ENCODE results near the gene CSGALNACT2.
"Not testable (repeated sequence)": the region's sequence is repeated elsewhere in the genome, so short reads cannot be mapped to it uniquely, and the experiment has no call there.

The CSGALNACT2 gene, protein sequence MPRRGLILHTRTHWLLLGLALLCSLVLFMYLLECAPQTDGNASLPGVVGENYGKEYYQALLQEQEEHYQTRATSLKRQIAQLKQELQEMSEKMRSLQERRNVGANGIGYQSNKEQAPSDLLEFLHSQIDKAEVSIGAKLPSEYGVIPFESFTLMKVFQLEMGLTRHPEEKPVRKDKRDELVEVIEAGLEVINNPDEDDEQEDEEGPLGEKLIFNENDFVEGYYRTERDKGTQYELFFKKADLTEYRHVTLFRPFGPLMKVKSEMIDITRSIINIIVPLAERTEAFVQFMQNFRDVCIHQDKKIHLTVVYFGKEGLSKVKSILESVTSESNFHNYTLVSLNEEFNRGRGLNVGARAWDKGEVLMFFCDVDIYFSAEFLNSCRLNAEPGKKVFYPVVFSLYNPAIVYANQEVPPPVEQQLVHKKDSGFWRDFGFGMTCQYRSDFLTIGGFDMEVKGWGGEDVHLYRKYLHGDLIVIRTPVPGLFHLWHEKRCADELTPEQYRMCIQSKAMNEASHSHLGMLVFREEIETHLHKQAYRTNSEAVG

DNA sequence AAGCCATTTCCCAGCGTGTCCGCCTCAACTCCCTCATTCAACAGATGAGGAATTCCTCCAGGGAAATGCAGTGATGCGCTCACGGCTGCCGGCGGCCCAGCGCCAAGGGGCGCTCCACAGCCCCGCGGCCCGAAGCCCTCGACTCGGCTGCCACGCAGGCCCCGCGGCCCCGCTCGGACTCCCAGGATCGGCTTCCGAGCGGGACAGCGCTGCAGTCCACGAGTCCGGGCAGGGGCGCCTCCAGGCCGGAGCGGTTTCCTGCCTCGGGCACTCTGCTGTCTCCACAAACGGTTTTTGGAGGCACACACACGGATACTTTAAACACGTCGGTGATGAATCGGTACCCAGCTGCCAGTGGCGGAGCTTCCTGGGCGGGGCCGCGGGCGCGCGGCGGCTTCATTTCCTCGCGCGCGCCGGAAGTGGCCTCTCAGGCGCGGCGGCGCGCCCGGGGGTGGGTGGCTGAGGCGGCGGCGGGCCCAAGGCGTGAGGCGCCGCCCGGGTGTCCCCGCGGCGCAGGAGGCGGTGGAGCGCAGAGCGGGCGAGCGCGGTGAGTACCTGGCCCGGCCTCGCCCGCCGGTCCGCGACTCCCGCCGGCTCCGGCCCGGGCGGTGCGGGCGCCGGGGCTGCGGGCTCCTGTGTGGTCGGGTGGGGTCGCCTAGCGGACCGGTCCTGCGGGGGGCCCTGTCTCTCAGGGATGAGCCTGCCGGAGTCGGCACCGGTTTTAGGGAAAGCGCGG is at the start of gene CSGALNACT2:
CSGALNACT2 (plus strand) TSS at position 425 of the 736 bp plus-strand sequence. CDS start 16,705 bp downstream, outside the sequence.
- DNase-seq = peak; percentile 85

DNA sequence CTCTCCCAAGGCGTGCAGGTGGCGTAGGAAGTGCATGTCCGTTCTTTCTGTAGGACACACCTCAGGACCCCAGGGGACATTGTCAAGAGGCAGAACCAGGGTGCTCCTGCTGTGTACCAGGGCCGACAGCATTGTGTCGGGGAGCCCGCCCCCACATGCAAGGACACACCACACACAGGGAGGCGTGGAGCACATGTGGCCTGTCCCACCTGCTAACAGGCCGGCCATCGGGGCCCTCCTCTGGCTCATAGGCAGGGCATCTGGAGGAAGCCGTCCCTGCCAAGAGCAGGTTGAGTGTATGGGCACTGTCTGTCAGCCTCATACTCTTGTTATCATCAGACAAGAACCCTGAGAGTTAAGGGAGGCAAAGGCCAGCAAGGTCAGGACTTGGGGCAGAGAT is 48.7 kb upstream of the CSGALNACT2 start:
- no peak for DNase-seq

DNA sequence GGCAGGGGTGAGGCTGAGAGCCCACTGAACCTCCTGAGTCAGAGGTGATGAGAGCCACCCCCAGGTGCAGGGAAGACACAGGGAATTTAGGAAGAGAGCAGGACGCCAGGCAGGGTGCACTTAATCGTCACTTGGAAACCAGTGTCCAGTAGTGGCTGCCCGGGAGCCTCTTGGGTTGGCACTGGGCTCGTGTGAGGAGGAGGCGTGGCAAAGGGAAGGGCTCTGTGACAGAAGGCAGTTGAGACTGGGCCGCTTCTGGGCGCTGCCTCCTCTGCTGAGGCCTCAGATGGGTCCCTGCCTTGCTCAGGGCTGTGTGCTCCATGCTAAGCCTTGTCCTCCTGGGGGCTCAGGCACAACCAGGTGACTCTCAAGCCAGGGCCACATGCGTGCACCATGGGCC is 48.1 kb upstream of the CSGALNACT2 start:
- no peak for DNase-seq

DNA sequence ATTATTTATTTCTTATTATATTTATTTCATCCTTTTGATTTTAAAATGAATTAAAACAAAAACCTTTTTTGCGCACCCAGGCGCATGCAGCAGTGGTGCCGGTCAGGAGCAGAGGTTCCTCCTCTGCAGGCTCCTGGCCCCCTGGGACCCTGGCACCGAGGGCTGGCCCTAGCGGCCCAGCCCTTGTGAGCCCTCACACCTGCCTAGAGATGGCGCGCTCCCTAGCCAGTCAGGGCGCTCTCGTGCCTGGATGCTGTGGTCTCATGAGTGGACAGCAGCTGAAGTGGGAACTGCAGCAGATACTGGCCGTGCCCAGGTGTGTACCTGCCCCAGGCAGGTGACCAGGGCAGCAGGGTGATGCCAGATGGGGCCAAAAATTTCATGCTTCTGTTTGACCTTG is 47.6 kb upstream of the CSGALNACT2 start:
- no peak for DNase-seq

DNA sequence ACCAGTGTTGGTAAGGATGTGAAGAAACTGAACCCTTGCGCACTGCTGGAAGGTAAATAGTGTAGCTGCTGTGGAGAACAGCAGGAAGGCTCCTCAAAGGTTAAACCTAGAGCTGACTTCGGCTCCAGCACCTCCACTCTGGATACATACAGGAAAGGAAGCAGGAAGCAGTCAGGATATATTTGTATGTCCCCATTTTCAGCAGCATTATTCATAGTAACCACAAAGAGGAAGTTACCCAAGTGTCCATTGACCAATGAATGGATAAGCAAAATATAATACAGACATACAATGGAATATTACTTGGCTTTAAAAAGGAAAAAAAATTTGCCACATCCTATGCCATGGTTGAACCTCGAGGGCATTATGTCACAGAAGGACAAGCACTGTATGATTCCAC is 46.4 kb upstream of the CSGALNACT2 start:
- no peak for DNase-seq

DNA sequence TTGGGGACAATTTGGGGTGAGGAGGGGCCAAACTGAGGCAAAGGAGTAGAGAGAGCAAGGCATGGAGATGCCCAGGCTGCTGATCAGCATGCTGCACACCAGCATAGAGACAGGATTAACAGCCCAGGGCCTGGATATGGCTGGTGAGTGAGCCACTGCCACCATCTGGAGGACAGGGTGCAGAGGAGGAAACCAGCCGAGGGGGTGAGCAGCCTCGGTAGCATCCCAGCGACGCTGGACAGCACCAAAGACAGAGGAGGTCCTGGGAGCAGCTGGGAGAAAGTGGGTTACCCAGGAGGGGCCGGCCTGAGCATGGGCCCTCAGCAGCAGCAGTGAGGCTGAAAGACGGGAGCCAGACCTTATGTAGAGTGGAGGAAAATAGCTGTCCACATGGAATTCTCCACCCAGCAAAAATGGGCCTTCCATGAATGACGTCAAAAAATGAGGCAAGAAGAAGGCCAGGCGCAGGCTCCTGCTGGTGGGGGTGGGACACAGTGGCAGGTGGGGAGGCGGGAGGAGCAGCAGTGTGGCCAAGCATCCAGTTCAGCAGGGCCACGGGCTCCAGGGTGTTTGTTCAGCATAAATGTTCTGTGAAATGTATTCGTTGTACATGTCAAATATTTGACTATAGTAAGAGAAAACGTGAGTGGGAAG is 44.7 kb upstream of the CSGALNACT2 start:
- DNase-seq = no peak

DNA sequence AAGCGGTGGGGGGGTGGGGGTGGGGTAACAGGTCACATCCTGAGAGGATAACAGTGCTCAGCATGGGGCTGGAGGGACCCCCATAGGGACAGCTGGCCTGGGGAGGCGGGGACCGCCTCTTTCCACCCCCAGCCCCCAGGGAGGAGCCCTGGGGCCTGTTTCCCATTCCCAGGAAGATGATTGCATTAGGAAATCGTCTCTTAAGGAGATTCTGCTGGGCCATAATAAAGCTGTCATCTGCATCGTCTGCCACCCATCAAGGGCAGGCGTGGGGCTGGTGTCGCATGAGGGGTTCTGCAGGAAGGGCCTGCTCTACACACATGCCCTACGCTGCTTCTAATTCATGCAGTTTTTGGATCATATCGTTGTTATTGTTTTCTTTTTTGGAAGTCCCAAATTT is 44.2 kb upstream of the CSGALNACT2 start:
- DNase-seq = no peak

DNA sequence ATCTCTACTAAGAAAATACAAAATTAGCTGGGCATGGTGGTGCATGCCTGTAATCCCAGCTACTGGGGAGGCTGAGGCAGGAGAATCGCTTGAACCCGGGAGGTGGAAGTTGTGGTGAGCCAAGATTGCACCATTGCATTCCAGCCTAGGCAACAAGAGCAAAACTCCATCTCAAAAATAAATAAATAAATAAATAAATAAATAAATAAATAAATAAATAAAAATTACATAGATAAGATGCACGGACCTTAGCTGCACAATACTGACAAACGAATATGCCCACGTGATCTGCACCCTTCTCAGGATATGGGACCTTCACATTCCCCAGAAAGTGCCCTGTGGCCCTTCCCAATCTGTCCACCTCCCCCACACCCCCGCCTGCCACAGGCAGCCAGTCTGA is 38.9 kb upstream of the CSGALNACT2 start:
- DNase-seq = not testable (repeated sequence)

DNA sequence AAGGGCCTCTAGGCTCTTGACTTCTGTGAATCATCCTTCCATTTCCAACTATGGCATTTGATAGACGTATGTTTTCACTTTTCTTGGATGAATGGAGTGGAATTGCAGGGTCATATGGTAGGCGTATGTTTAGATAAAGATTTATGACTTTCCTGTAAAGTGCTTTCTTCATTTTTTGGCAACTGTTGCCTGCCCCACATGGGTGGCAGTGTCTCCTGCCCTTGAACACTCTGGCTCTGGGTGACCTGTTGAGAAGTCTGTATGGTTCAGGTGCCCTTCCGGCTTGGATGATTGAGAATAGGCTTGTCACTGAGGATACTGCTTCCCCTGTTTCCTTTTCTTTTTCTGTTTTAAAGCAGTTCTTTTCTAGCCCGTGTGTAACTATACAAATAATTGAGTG is 38.3 kb upstream of the CSGALNACT2 start:
- no peak for DNase-seq

DNA sequence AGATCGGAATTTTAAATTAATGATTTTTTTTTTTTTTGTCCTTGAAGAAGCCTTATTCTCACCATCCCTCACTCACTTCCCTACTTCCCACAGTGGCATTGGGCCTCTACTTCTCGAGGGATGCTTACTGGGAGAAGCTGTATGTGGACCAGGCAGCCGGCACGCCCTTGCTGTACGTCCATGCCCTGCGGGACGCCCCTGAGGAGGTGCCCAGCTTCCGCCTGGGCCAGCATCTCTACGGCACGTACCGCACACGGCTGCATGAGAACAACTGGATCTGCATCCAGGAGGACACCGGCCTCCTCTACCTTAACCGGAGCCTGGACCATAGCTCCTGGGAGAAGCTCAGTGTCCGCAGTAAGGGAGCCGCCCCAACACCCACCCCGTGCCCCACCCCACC is 37.9 kb upstream of the CSGALNACT2 start:
- no peak for DNase-seq

DNA sequence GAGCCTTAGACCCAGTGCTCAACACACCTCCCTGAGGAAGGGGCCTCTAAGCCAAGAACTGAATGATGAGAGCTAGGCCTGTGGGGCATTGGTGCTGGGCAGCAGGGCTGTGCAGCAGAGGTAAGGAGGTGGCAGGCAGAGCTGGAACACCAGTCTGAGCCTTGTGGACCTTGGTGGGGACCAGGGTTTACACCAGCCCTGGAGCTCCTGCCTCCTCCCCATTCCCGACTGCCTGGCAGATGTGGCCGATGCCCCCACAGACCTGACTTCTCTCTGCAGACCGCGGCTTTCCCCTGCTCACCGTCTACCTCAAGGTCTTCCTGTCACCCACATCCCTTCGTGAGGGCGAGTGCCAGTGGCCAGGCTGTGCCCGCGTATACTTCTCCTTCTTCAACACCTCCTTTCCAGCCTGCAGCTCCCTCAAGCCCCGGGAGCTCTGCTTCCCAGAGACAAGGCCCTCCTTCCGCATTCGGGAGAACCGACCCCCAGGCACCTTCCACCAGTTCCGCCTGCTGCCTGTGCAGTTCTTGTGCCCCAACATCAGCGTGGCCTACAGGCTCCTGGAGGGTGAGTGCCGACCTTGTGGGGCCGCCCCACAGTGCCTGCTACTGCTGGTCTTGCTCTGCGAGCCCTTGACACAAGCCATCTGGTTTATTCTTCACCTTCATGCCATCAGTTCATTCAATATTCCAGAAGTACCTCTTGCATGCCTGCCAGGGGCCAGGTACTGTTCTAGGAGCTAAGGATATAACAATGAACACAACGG is 36.0 kb upstream of the CSGALNACT2 start:
- DNase-seq = no peak

DNA sequence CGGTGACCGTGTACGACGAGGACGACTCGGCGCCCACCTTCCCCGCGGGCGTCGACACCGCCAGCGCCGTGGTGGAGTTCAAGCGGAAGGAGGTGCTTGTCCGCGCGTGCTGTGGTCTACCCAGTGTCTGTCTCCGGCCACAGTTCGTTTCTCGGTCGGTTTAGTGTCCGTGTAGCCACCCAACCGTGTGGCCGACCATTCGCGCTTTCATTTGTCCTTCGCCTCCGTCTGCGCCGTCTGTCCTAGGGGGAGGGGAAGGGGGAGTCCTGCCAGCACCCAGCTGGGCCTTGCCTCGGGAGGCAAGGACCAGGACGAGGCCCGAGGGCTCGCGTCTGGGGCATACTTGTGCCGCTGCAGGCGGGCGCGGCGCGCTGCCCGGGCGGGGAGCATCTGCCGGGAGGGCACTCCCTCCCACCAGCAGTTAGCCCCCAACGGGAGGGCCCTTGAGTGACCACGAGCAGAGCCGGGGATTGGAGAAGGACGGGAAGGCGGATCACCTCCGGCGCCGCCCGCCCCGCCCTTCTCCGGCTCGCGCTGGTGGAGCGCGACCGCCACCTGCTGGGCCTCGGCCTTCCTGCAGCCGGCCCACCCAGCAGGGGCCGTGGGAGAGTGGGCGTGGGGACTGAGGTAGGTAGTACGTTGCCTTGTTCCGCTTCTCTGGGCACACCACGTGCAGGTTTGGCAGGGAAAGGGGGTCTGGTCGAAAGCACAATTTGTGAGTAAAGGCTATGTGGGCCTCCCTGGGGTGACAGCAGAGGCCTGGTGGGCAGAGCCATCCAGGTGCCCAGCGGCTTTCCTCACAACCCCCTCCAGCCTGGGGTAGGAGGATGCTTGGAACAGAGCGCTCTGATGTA is 32.9 kb upstream of the CSGALNACT2 start:
- peak; percentile 67 for DNase-seq

DNA sequence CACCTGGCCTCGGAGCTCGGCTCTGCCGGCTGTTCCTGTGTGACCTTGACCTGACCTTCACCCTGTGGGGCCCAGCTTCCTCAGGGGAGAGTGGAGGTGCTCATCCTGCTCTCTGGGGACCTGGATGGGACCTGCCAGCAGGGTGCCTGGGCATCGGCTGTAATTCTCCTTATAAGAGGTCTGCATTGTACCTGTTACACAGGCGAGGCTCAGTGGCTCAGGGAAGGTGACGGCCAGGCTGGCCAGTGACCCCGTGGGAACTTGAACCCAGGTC is 32.4 kb upstream of the CSGALNACT2 start:
- no peak for DNase-seq

DNA sequence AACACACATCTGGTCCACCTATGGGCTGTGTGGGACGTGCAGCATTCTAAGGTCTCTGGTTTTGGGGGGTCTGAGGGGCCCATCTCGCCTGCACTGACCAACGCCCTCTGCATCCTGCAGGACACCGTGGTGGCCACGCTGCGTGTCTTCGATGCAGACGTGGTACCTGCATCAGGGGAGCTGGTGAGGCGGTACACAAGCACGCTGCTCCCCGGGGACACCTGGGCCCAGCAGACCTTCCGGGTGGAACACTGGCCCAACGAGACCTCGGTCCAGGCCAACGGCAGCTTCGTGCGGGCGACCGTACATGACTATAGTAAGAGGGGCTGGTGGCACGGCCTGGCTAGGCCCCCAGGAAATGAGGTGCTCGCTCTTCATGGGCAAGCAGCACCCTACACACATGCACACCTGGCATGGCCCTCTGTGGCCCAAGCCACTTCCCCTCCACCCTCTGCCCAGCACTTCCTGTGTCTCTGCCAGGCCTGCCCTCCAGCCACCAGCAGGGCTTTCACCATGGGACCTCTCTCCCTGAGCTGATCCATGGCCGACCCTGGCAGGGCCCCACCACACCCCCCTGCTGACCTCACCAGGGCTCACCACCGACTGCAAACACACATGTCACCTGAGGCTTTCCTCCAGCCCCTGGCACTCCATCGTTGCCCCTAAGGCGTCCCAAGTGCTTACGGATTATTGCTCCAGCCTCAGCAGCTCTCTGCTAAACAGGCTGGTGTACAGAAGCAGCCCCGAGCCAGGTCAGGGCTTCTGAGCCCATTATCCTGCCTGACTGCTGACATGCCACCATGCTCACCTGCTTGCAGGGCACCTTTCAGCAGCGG is 31.8 kb upstream of the CSGALNACT2 start:
- no peak for DNase-seq

DNA sequence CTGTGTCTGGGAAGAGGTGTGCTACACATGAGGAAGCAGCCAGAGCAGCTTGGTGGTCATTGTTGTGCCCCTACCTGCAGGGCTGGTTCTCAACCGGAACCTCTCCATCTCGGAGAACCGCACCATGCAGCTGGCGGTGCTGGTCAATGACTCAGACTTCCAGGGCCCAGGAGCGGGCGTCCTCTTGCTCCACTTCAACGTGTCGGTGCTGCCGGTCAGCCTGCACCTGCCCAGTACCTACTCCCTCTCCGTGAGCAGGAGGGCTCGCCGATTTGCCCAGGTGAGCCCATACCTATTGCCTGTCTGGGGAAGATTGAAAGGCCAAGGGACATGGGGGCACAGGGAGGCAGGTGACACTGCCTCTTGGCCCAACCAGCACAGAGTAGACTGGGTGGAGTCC is 29.3 kb upstream of the CSGALNACT2 start:
- no peak for DNase-seq

DNA sequence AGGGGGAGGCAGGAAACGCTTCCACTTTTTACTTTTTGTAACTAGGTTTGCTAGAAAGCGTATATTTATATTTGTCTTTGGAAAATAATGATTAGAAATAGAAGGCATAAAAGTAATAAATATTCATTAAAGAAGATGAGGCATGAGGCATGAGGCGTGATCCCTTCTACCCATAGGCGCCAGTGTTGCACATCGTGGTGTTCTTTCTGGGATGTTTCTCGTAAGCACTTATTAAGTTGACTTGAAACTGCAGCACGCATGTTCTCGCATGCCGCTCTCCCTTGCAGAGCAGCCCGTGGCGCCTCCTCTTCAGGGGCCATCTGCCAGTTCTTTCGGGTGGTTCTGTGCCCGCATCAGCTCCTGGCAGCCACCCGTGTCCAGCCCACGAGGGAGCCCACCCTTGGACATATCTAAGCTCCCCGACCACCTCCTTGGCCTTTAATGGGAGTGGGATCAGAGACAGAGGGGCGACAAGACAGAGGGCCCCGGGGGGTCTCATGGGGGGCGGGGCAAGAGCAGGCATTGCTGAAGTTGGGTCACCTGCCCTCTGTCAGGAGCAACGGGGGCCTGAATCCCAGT is 28.5 kb upstream of the CSGALNACT2 start:
- DNase-seq = no peak

DNA sequence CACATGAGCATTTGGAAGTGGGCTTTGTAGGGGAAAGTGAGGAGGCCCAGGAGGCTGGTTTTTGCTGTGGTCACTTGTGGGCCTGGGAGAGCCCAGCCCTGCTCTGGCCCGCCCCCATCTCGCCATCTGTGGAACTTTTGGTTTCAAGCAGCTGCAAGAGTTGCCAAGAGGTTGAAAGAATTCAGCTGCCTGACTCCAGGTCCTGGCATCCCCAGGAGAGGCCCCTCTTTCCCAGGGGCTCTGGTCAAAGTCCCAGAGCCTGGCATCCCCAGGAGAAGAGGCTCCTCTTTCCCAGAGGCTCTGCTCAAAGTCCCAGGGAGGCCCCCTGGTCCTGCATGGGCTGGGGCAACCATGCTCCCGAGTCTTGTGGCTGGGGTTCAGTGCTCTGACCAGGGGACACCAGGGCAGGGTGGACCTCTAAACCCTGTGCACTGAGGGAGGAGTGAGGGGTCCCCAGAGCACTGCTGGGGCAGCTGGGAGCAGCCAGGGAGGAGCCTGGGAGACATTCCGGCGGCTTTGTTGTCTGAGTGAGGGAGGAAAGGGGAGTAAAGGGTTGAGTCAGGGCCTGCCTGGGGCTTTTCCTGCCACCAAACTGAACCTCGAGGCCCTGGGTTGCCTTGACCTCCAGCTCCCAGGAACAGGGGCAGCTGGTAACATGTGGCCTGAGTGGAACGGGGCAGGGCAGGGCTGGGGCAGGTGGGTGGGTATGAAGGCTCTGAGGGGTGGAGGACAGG is 27.7 kb upstream of the CSGALNACT2 start:
- no peak for DNase-seq

DNA sequence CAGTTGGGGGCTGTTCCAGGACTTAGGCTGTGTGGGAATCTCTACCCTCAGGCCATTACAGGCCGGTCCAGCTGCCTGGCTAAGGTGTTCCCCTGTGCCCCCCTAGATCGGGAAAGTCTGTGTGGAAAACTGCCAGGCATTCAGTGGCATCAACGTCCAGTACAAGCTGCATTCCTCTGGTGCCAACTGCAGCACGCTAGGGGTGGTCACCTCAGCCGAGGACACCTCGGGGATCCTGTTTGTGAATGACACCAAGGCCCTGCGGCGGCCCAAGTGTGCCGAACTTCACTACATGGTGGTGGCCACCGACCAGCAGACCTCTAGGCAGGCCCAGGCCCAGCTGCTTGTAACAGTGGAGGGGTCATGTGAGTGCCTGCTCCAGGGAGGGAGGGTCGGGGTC is 27.1 kb upstream of the CSGALNACT2 start:
- no peak for DNase-seq

DNA sequence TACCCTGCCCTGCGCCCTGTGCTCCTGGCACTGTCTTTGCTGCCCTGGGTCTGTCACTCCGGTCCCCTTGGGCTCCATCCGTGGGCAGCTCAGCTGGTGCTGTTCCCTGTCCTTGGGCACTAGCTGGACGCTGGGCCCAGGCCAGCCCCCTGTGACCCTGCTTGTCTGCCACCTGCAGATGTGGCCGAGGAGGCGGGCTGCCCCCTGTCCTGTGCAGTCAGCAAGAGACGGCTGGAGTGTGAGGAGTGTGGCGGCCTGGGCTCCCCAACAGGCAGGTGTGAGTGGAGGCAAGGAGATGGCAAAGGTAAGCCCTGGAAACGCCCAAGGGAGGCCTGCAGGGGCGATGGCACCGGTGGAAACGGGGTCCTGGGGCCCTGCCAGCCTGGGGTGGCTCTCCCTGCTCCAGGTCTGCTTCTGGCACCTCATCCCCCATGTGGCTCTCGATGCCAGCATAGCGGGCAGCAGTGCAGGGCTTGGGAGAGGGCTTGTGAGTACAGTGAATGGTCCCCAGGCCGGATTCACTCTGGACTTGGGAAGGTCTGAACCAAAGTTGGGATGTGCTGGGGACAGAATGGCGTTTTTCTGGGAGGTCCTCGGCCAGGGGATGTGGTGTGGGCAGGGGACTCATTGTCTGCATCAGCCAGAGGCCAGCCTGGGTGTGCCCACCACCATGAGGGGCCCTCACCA is 26.2 kb upstream of the CSGALNACT2 start:
- DNase-seq = no peak
